Epithelial cell of esophagus (primary cell): ENCODE measurements around the gene PNO1.
"Not testable (repeated sequence)": the region's sequence is repeated elsewhere in the genome, so short reads cannot be mapped to it uniquely, and the experiment has no call there.

ENCODE experiments used
- DNase-seq: peaks from one replicate; pipeline ENCODE4 v3.0.0; 2010; ENCODE audit warnings: low read depth
- H3K4me3 ChIP-seq: 2 replicates; pipeline ENCODE4 v1.5.1; 2011; ENCODE audit warnings: mild to moderate bottlenecking, low read length, control low read depth
- TF ChIP-seq, protein P1 (sequence below): IDR thresholded peaks from 2 replicates; pipeline ENCODE4 v1.5.1; 2011; ENCODE audit warnings: low read depth, mild to moderate bottlenecking, low read length, control low read depth, inconsistent platforms; ENCODE audit not compliant: insufficient read depth; ENCODE audit errors: missing control alignments

Gene PNO1

DNA sequence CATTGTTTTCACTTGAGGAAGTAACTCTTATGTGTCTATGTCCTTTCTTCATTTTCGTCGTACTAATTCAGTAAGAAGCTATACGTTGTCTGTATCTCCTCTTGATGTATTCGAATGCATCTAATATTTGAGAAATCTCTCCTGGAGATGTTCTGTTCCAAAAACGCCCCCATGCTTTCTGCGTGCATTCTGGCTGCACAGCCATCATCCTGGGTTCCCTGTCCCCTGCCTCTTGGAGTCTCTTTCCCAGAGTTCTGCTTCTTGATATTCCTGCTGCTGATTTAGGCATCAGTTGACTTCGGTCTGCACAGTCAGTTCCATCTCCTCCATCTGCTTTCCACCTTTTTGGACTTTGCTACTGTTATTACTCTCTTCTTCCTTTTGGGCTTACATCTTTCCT, 13.5 kb downstream of the PNO1 start:
- DNase-seq, result no peak
- H3K4me3 ChIP-seq, result no peak overlapping the region
- TF ChIP-seq, protein P1, sequence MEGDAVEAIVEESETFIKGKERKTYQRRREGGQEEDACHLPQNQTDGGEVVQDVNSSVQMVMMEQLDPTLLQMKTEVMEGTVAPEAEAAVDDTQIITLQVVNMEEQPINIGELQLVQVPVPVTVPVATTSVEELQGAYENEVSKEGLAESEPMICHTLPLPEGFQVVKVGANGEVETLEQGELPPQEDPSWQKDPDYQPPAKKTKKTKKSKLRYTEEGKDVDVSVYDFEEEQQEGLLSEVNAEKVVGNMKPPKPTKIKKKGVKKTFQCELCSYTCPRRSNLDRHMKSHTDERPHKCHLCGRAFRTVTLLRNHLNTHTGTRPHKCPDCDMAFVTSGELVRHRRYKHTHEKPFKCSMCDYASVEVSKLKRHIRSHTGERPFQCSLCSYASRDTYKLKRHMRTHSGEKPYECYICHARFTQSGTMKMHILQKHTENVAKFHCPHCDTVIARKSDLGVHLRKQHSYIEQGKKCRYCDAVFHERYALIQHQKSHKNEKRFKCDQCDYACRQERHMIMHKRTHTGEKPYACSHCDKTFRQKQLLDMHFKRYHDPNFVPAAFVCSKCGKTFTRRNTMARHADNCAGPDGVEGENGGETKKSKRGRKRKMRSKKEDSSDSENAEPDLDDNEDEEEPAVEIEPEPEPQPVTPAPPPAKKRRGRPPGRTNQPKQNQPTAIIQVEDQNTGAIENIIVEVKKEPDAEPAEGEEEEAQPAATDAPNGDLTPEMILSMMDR, result no peak

DNA sequence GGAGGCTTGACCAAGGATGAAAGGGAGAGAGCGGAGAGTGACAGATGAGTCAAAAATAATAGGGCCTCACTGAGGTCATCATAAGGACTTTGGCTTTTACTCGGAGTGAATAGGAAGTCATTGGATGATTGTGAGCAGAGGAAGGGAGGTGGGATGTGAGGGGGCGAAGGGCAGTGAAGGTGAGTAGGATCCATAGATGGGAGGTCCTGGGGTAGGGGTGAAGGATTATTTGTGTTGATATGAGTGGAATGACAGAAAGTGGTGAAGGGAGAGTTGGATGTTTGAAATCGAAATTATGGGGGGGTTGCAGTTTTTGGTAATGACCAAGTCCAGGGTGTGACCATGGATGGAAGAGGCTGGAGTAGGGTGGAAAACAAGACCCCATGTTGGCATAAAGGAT, 14.0 kb downstream of the PNO1 start:
- TF ChIP-seq, protein P1, result no peak
- no peak for DNase-seq

DNA sequence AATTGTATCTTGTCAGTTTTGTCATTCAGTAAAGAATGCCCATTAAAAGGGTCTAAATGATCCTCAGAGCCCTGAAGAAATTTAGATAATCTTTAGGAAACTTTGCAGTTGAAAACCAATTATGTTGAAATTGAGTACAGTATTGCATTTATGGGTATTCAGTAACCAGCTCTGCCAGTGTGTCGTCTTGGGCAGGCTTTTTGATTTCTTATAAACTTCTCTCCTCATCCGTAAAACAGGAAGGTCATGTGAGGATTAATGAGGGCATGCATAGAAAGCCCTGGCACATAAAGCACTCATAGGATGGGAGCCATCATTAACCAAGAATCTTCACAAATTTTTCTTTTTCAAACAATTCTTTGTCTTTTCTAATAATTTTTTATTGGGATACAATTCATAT, 14.8 kb downstream of the PNO1 start:
- H3K4me3 ChIP-seq, result no peak overlapping the region
- no peak for DNase-seq
- TF ChIP-seq, protein P1, result no peak

More for the DNA sequence above, 14.0 kb downstream of the PNO1 start:
- no peak overlapping the region for H3K4me3 ChIP-seq

DNA sequence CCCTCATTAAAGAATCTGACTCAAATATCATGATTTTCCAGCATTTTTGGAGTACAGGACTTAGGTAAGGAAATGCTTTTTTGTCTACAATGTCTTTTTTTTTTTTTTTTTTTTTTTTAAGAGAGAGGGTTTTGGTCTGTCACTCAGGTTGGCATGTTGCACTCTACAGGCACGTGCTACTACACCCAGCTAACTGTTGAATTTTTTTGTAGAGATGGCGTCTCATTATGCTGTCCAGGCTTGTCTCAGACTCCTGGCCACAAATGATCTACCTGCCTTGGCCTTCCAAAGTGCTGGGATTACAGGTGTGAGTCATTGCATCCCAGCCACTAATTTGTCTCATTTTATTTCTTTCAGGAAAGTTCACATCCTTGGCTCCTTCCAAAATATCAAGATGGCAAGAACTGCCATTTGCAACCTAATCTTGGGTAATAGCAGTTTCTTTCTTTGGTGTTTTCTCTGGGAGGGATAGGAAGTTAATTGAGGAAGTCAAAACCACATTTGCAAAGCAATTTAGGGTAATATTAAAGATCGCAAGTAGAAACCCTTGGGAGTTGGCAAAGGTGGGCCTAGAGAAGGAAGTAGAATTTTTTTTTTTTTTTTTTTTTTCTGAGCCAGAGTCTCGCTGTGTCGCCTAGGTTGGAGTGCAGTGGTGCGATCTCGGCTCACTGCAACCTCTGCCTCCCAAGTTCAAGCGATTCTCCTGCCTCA, 15.5 kb downstream of the PNO1 start:
- peak; percentile 83 for DNase-seq
- TF ChIP-seq, protein P1, result no peak
- H3K4me3 ChIP-seq, result no peak overlapping the region

DNA sequence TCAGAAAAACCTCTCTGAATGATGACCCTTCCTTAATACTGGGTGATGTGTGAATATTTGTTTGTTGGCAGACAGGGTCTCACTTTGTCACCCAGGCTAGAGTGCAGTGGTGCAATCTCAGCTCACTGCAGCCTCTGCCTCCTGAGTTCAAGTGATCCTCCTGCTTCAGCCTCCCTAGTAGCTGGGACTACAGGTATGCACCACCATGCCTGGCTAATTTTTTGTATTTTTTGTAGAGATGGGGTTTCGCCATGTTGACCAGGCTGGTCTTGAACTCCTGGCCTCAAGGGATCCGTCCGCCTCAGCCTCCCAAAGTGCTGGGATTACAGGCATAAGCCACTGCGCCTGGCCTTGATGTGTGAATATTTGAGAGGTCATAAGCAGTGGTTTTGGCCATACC, 17.5 kb downstream of the PNO1 start:
- not testable (repeated sequence) for DNase-seq, H3K4me3 ChIP-seq

DNA sequence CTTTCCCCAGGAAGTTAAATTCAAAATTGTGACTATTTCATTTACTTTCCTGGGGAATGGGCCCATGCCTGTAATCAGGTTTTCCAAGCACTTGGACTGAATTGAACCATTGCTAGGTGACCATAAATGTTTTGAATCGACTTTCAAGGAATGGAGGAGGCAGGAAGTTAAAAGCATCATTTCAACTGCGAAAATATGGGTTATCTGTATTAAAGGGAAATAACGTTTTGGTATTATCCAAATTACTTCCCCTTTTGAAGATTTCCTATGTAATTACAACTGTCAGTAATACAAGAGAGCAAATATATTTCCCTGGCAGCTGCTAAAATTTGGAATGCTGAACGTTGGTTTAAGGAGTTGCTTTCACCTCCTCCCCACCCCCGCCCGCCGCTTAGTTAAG, 19.0 kb downstream of the PNO1 start:
- DNase-seq, result no peak
- no peak overlapping the region for H3K4me3 ChIP-seq
- TF ChIP-seq, protein P1, result no peak

DNA sequence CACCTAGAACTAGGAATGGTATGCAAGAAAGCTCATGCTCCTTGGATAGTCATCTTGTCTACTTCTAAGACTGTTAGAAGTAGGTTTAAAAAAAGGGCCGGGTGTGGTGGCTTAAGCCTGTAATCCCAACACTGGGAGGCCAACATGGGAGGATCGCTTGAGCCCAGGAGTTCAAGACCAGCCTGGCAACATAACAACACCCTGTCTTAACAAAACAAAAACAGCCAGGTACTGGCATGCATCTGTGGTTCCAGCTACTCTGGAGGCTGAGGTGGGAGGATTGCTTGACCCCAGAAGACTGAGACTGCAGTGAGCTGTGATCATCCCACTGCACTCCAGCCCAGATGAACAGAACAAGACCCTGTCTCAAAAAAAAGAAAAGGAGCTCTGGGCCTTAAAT, 19.9 kb downstream of the PNO1 start:
- H3K4me3 ChIP-seq, result no peak overlapping the region
- DNase-seq, result no peak
- TF ChIP-seq, protein P1, result no peak

DNA sequence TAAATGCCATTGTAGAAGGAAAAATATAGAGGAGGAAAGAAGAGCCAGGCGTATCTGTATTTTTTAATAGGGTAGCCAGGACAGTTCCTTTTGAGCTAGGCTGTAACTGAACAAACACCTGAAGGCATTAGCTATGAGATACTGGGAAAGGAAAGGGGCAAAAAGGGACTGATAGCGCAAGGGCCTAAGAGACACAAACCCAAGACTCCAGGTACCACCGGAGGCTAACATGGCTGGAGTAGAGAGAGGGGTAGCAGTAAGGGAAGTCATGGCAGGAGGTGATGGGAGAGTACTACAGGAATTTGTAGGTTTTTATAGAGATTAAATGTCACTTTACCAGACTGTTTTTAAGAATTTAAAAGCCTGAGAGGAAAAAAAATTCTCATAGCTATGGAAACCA, 20.7 kb downstream of the PNO1 start:
- H3K4me3 ChIP-seq, result no peak overlapping the region
- TF ChIP-seq, protein P1, result no peak
- no peak for DNase-seq
